Colonic mucosa (tissue), 4 donors: ENCODE measurements around the gene IFITM5. TPM values are rescaled to one million over a fixed set of nuclear protein-coding genes. Genes with fewer than 3 reads are reported as not detected.
"Not testable (repeated sequence)": the region's sequence is repeated elsewhere in the genome, so short reads cannot be mapped to it uniquely, and the experiment has no call there.

Experiments used
- DNase-seq: peaks from one replicate; pipeline ENCODE4 v3.0.0-alpha.2; 2020
- H3K27ac ChIP-seq: fragments of 200-600 bp; one replicate; pipeline ENCODE4 v1.8.0; 2021
- H3K27me3 ChIP-seq: fragments of 200-600 bp; one replicate; pipeline ENCODE4 v1.8.0; 2021
- H3K36me3 ChIP-seq: fragments of 200-600 bp; one replicate; pipeline ENCODE4 v1.8.0; 2021
- H3K4me1 ChIP-seq: fragments of 200-600 bp; one replicate; pipeline ENCODE4 v1.8.0; 2021; ENCODE audit warnings: mild to moderate bottlenecking
- H3K4me3 ChIP-seq: fragments of 200-600 bp; one replicate; pipeline ENCODE4 v1.8.0; 2021
- H3K9ac ChIP-seq, 2 donors: one replicate each; pipeline ENCODE4 v1.7.0; 2013; ENCODE audit warnings: control low read depth in 2 of 2, low read depth in 2 of 2, low read length in 2 of 2
- H3K9me3 ChIP-seq: fragments of 200-600 bp; one replicate; pipeline ENCODE4 v1.8.0; 2021
- CTCF ChIP-seq: fragments of 200-600 bp; IDR thresholded peaks from one replicate; pipeline ENCODE4 v1.8.0; 2022; ENCODE audit warnings: antibody characterized with exemption, mild to moderate bottlenecking
- intact Hi-C: fragments of 100-400 bp; cut with DNase I; formaldehyde crosslinking; loops from one replicate; pipeline ENCODE4 v1.14.1; 2022
- total RNA-seq, 2 donors: library from RNA; stranded (reverse); fragmentation: NEBNext Ultra II Directional in 1 of 2; extraction: Animal tissue kit (Norgen Biotek cat#: 25700) in 1 of 2; gene quantifications; one replicate each; pipeline ENCODE4 v1.2.1, GENCODE V29; 2021
- donor health status: healthy.
- donor health status: DM: no; HTN: no; CAD: no.
- donor health status: DM: no; HTN: no; CAD: no.

IFITM5 gene
- total RNA-seq, 2 donors from 2014 or later, result not detected

- no peak for TF ChIP-seq CTCF
- no peaks in the 10 kb centered on the region for H3K27me3 ChIP-seq
- no peak for DNase-seq
- intact Hi-C loops, result no loop called here
- H3K9ac ChIP-seq, result no peak overlapping the region
- H3K9me3 ChIP-seq, result no peaks in the 10 kb centered on the region
- H3K4me1 ChIP-seq, result peaks cover 6% of the 10 kb centered on the region
- H3K36me3 ChIP-seq, result no peaks in the 10 kb centered on the region
- H3K4me3 ChIP-seq, result no peak overlapping the region
- H3K27ac ChIP-seq, result no peak overlapping the region
Measured at GRCh38 chr11:339963-340362, 40.6 kb upstream of the IFITM5 start.

GRCh38 chr11:337711-338110, 38.4 kb upstream of the IFITM5 start:
- H3K4me3 ChIP-seq, result no peak overlapping the region
- TF ChIP-seq CTCF, result no peak
- DNase-seq, result no peak
- no peak overlapping the region for H3K27ac ChIP-seq
- intact Hi-C loops, result no loop called here
- H3K4me1 ChIP-seq, result peaks cover 6% of the 10 kb centered on the region
- H3K9ac ChIP-seq, result no peak overlapping the region
- H3K9me3 ChIP-seq, result no peaks in the 10 kb centered on the region
- no peaks in the 10 kb centered on the region for H3K27me3 ChIP-seq
- no peaks in the 10 kb centered on the region for H3K36me3 ChIP-seq

GRCh38 chr11:336659-337198, 37.4 kb upstream of the IFITM5 start:
- Histone ChIP-seq H3K27ac (peak overlapping the region; percentile 44), H3K4me3 (no peak overlapping the region), H3K27me3 (no peaks in the 10 kb centered on the region), H3K9ac (peak overlapping the region in 1 of 2 donors; percentile 24), H3K9me3 (no peaks in the 10 kb centered on the region), H3K4me1 (peaks cover 6% of the 10 kb centered on the region), H3K36me3 (no peaks in the 10 kb centered on the region)
- no peak for TF ChIP-seq CTCF
- no peak for DNase-seq
- intact Hi-C loops, result no loop called here

GRCh38 chr11:335779-336658, 36.7 kb upstream of the IFITM5 start:
- DNase-seq, result no peak
- intact Hi-C loops, result no loop called here
- Histone ChIP-seq H3K9me3 (no peaks in the 10 kb centered on the region), H3K4me3 (no peak overlapping the region), H3K36me3 (no peaks in the 10 kb centered on the region), H3K27me3 (no peaks in the 10 kb centered on the region), H3K9ac (peak overlapping the region; percentile 3 to 14), H3K4me1 (peaks cover 6% of the 10 kb centered on the region), H3K27ac (peak overlapping the region; percentile 44)
- TF ChIP-seq CTCF, result no peak

- Histone ChIP-seq H3K4me1 (peaks cover 6% of the 10 kb centered on the region), H3K4me3 (no peak overlapping the region), H3K9me3 (no peaks in the 10 kb centered on the region), H3K27me3 (no peaks in the 10 kb centered on the region), H3K27ac (no peak overlapping the region), H3K36me3 (no peaks in the 10 kb centered on the region), H3K9ac (no peak overlapping the region)
- DNase-seq, result no peak
- TF ChIP-seq CTCF, result no peak
- intact Hi-C loops, result no loop called here
Measured at GRCh38 chr11:334264-334994, 35.1 kb upstream of the IFITM5 start.

GRCh38 chr11:333616-334263, 34.4 kb upstream of the IFITM5 start:
- H3K36me3 ChIP-seq, H3K27ac ChIP-seq, H3K9me3 ChIP-seq, intact Hi-C loops, H3K4me1 ChIP-seq, H3K4me3 ChIP-seq, DNase-seq, H3K9ac ChIP-seq, H3K27me3 ChIP-seq: not testable (repeated sequence)
